NOMO-1 treated with DMSO at 0.1 percent for 48 hours (cell line): ENCODE data around the gene CHRNA7.
"Not testable (repeated sequence)": the region's sequence is repeated elsewhere in the genome, so short reads cannot be mapped to it uniquely, and the experiment has no call there.

Source experiments
- DNase-seq: peaks from one replicate; lab custom pipeline; 2025; ENCODE audit not compliant: unreplicated experiment; lab: John Stamatoyannopoulos, UW

CHRNA7 gene

GRCh38 chr15:32119694-32120330 is 89.5 kb downstream of the CHRNA7 start:
- no peak for DNase-seq

- no peak for DNase-seq
These were observed 90.5 kb downstream of the CHRNA7 start for GRCh38 chr15:32120577-32121383.

GRCh38 chr15:32121384-32121695 is 91.0 kb downstream of the CHRNA7 start:
- no peak for DNase-seq

GRCh38 chr15:32122013-32122412 is 91.7 kb downstream of the CHRNA7 start:
- DNase-seq, result no peak

- no peak for DNase-seq
These were observed 93.2 kb downstream of the CHRNA7 start for GRCh38 chr15:32123473-32123872.

- DNase-seq, result no peak
These were observed 94.4 kb downstream of the CHRNA7 start for GRCh38 chr15:32124726-32125125.

- no peak for DNase-seq
These were observed 95.3 kb downstream of the CHRNA7 start for GRCh38 chr15:32125595-32125994.

GRCh38 chr15:32129815-32130214 is 99.5 kb downstream of the CHRNA7 start:
- DNase-seq, result no peak

- DNase-seq, result no peak
These were observed 100.5 kb downstream of the CHRNA7 start for GRCh38 chr15:32130823-32131222.

GRCh38 chr15:32131803-32132202 is 101.5 kb downstream of the CHRNA7 start:
- DNase-seq, result no peak

GRCh38 chr15:32132859-32133258 is 102.5 kb downstream of the CHRNA7 start:
- no peak for DNase-seq

- no peak for DNase-seq
These were observed 104.5 kb downstream of the CHRNA7 start for GRCh38 chr15:32134842-32135241.

GRCh38 chr15:32135335-32135734 is 105.0 kb downstream of the CHRNA7 start:
- no peak for DNase-seq

- not testable (repeated sequence) for DNase-seq
These were observed 115.2 kb downstream of the CHRNA7 start for GRCh38 chr15:32145512-32145911.

GRCh38 chr15:32148833-32149555 is 118.7 kb downstream of the CHRNA7 start:
- no peak for DNase-seq

- DNase-seq, result no peak
These were observed 122.3 kb downstream of the CHRNA7 start for GRCh38 chr15:32152574-32152973.

GRCh38 chr15:32153868-32154623 is 123.7 kb downstream of the CHRNA7 start:
- not testable (repeated sequence) for DNase-seq

GRCh38 chr15:32162143-32162542 is 131.8 kb downstream of the CHRNA7 start:
- DNase-seq, result not testable (repeated sequence)

GRCh38 chr15:32164065-32164464 is 133.8 kb downstream of the CHRNA7 start:
- DNase-seq, result not testable (repeated sequence)

- DNase-seq, result not testable (repeated sequence)
These were observed 134.4 kb downstream of the CHRNA7 start for GRCh38 chr15:32164747-32165146.

- not testable (repeated sequence) for DNase-seq
These were observed 135.5 kb downstream of the CHRNA7 start for GRCh38 chr15:32165775-32166174.
